ENCODE results near the gene NOVA2. TPM values are rescaled to one million over a fixed set of nuclear protein-coding genes. Genes with fewer than 3 reads are reported as not detected.

The NOVA2 gene
- 2.5 TPM for polyA plus RNA-seq
- long read RNA-seq, donor 1, full-length matches to known transcripts: 1 of 1 reads
- long read RNA-seq, donor 1, partial matches to known transcripts: 0 of 1 reads
- long read RNA-seq, donor 1, other reads (novel, unspliced or antisense): 0 of 1 reads
- long read RNA-seq, donor 2, full-length matches to known transcripts: 1 of 1 reads
- long read RNA-seq, donor 2, partial matches to known transcripts: 0 of 1 reads
- long read RNA-seq, donor 2, other reads (novel, unspliced or antisense): 0 of 1 reads
- long read RNA-seq, donor 3, partial matches to known transcripts: 6 of 11 reads
- long read RNA-seq, donor 3, other reads (novel, unspliced or antisense): 5 of 11 reads
- long read RNA-seq, donor 4: 0 reads
- long read RNA-seq, donor 5: 0 reads
- long read RNA-seq, donor 6: 0 reads
- long read RNA-seq, donor 7, full-length matches to known transcripts: 1 of 1 reads
- long read RNA-seq, donor 7, partial matches to known transcripts: 0 of 1 reads
- long read RNA-seq, donor 7, other reads (novel, unspliced or antisense): 0 of 1 reads
- long read RNA-seq, donor 8: 0 reads
- long read RNA-seq, donor 9: 0 reads
- long read RNA-seq, donor 10, full-length matches to known transcripts: 2 of 2 reads
- long read RNA-seq, donor 10, partial matches to known transcripts: 0 of 2 reads
- long read RNA-seq, donor 10, other reads (novel, unspliced or antisense): 0 of 2 reads
- long read RNA-seq, donor 11: 0 reads

- H3K27ac ChIP-seq (ENCODE audit: low read length): no peak within 1 kb of the TSS
- H3K27me3 ChIP-seq (ENCODE audit: control insufficient read depth, insufficient read depth, low read length): peaks cover 72% of the 10 kb centered on the region
- H3K4me1 ChIP-seq (ENCODE audit: control insufficient read depth, insufficient read depth, low read length): peaks cover 2% of the 10 kb centered on the region
- peaks cover 4% of the 10 kb centered on the region for H3K9me3 ChIP-seq (ENCODE audit: control insufficient read depth, low read depth, low read length)
- peak in 1 of 2 donors; percentile 40 for DNase-seq
- no CpG with 5 or more reads among the region's 58 CpGs for WGBS (ENCODE audit: insufficient coverage, low lambda C conversion rate)
- peak within 1 kb of the TSS; percentile 28 for H3K4me3 ChIP-seq (ENCODE audit: low read length)
- H3K36me3 ChIP-seq (ENCODE audit: control insufficient read depth, insufficient read depth, low read length): no peaks in the 10 kb centered on the region
These were observed at the start of gene NOVA2 for GRCh38 chr19:45973553-45974338. TSS of gene NOVA2 (minus strand) at chr19:45973865. CDS start at chr19:45973351, 514 bp downstream.

DNA sequence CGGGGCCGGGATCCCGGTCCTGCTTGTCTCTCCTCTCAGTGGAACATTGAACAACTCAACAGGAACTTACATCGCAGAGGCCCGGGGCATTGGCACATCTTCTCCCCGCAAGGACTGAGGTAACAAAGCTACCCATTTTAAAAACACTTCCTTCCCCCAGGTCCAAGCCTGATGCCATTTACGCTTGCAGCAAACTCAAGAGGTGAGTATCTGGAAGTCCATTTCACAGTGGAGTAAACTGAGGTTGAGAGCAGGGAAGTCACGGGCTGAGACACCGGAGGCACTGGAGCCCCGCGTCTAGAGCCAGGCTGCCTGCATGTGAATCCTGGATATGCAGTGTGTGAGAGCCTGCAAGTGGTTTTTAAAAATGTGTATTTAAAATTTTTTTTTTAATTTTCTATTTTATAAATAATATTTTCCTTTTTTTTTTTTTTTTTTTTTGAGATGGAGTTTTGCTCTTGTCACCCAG, 49.7 kb upstream of the NOVA2 start:
- H3K36me3 ChIP-seq (ENCODE audit: control insufficient read depth, insufficient read depth, low read length): no peaks in the 10 kb centered on the region
- H3K4me1 ChIP-seq (ENCODE audit: control insufficient read depth, insufficient read depth, low read length): no peaks in the 10 kb centered on the region
- peaks cover 25% of the 10 kb centered on the region for H3K27me3 ChIP-seq (ENCODE audit: control insufficient read depth, insufficient read depth, low read length)
- H3K9me3 ChIP-seq (ENCODE audit: control insufficient read depth, low read depth, low read length): peaks cover 4% of the 10 kb centered on the region
- WGBS (ENCODE audit: insufficient coverage, low lambda C conversion rate): 20% methylated on average over 2 of the region's 11 CpGs
- DNase-seq: no peak
- H3K4me3 ChIP-seq (ENCODE audit: low read length): no peak overlapping the region
- no peak overlapping the region for H3K27ac ChIP-seq (ENCODE audit: low read length)

- peaks cover 25% of the 10 kb centered on the region for H3K27me3 ChIP-seq (ENCODE audit: control insufficient read depth, insufficient read depth, low read length)
- no peak within 1 kb of the TSS for H3K4me3 ChIP-seq (ENCODE audit: low read length)
- H3K9me3 ChIP-seq (ENCODE audit: control insufficient read depth, low read depth, low read length): peaks cover 4% of the 10 kb centered on the region
- no peaks in the 10 kb centered on the region for H3K4me1 ChIP-seq (ENCODE audit: control insufficient read depth, insufficient read depth, low read length)
- H3K27ac ChIP-seq (ENCODE audit: low read length): no peak within 1 kb of the TSS
- whole genome bisulfite sequencing (ENCODE audit: insufficient coverage, low lambda C conversion rate): no CpG with 5 or more reads among the region's 47 CpGs
- H3K36me3 ChIP-seq (ENCODE audit: control insufficient read depth, insufficient read depth, low read length): peaks cover 4% of the 10 kb centered on the region
- no peak for DNase-seq
These were observed 49.0 kb upstream of the NOVA2 start, which contains the start of gene PGLYRP1 for GRCh38 chr19:46022431-46023310. TSS of gene PGLYRP1 (minus strand) at chr19:46023053. CDS start at chr19:46023021, 32 bp downstream.

- H3K9me3 ChIP-seq (ENCODE audit: control insufficient read depth, low read depth, low read length): peaks cover 4% of the 10 kb centered on the region
- WGBS (ENCODE audit: insufficient coverage, low lambda C conversion rate): no CpG with 5 or more reads among the region's 12 CpGs
- H3K4me3 ChIP-seq (ENCODE audit: low read length): no peak overlapping the region
- no peak for DNase-seq
- no peak overlapping the region for H3K27ac ChIP-seq (ENCODE audit: low read length)
- peaks cover 25% of the 10 kb centered on the region for H3K27me3 ChIP-seq (ENCODE audit: control insufficient read depth, insufficient read depth, low read length)
- H3K36me3 ChIP-seq (ENCODE audit: control insufficient read depth, insufficient read depth, low read length): peaks cover 4% of the 10 kb centered on the region
- no peaks in the 10 kb centered on the region for H3K4me1 ChIP-seq (ENCODE audit: control insufficient read depth, insufficient read depth, low read length)
These were observed 48.4 kb upstream of the NOVA2 start for GRCh38 chr19:46022061-46022430.

DNA sequence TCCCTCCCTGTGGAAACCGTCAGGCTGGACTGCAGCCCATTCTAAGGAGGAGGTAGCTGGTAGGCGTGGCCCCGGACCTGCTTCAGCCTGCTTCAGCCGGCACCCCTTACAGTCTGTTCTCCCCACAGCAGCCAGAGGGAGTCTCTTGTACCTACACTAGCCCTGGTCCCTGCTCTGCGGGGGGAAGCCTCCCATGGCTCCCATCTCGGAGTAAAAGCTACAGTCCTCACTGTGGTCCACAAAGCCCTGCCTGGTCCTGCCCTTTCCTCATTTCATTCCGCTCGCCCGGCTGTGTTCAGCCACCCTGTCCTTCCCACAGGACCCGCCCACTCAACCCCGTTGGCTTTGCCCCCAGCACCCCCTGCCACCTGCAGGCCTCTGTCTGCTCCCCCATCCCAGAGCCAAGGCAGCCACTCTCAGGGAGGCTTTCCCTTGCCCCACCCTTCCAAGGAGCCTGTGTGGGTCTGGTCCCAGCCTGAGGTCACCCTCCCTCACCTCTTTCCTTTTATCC, 47.9 kb upstream of the NOVA2 start:
- peaks cover 26% of the 10 kb centered on the region for H3K27me3 ChIP-seq (ENCODE audit: control insufficient read depth, insufficient read depth, low read length)
- WGBS (ENCODE audit: insufficient coverage, low lambda C conversion rate): no CpG with 5 or more reads among the region's 11 CpGs
- peaks cover 4% of the 10 kb centered on the region for H3K36me3 ChIP-seq (ENCODE audit: control insufficient read depth, insufficient read depth, low read length)
- no peaks in the 10 kb centered on the region for H3K4me1 ChIP-seq (ENCODE audit: control insufficient read depth, insufficient read depth, low read length)
- DNase-seq: no peak
- no peak overlapping the region for H3K4me3 ChIP-seq (ENCODE audit: low read length)
- H3K9me3 ChIP-seq (ENCODE audit: control insufficient read depth, low read depth, low read length): peaks cover 4% of the 10 kb centered on the region
- H3K27ac ChIP-seq (ENCODE audit: low read length): no peak overlapping the region

DNA sequence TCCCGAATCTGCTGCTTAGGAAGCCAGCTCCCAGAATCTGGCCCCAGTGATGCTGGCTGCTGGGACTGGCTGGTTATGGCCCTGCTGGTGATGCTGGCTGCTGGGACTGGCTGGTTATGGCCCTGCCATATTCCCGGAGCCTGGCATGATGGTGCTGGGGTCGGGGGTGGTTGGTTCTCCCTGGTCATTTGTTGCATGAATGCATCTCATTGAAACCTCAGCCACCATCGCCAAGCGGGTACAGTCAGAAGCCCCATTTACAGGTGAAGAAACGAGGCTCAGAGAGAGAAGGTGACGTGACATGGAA, 47.1 kb upstream of the NOVA2 start:
- Histone ChIP-seq H3K9me3 (ENCODE audit: control insufficient read depth, low read depth, low read length) (peaks cover 4% of the 10 kb centered on the region), H3K4me3 (ENCODE audit: low read length) (no peak overlapping the region), H3K27ac (ENCODE audit: low read length) (no peak overlapping the region), H3K36me3 (ENCODE audit: control insufficient read depth, insufficient read depth, low read length) (peaks cover 4% of the 10 kb centered on the region), H3K27me3 (ENCODE audit: control insufficient read depth, insufficient read depth, low read length) (peaks cover 33% of the 10 kb centered on the region), H3K4me1 (ENCODE audit: control insufficient read depth, insufficient read depth, low read length) (peaks cover 5% of the 10 kb centered on the region)
- DNase-seq: no peak
- no CpG with 5 or more reads among the region's 7 CpGs for WGBS (ENCODE audit: insufficient coverage, low lambda C conversion rate)

DNA sequence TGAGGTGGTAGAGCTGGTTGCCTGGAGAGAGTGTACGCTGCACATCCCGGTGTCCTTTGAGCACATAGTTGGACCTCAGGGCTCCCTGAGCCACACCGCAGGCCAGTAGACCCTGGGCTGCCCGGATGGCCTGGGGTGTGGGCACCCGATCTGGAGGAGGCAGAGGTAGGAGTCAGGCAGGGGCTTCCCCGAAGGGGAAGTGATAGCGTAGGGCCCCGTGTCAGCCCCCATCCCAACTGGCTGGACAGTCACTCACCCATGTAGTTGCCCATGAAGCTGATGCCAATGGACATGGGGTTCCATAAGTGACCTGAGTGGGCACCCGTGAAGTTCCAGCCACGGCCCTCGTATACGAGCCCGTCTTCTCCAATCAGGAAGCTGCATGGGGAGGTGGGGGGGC, 45.6 kb upstream of the NOVA2 start:
- Histone ChIP-seq H3K27me3 (ENCODE audit: control insufficient read depth, insufficient read depth, low read length) (peaks cover 46% of the 10 kb centered on the region), H3K4me1 (ENCODE audit: control insufficient read depth, insufficient read depth, low read length) (peaks cover 14% of the 10 kb centered on the region), H3K27ac (ENCODE audit: low read length) (no peak overlapping the region), H3K36me3 (ENCODE audit: control insufficient read depth, insufficient read depth, low read length) (peaks cover 4% of the 10 kb centered on the region), H3K4me3 (ENCODE audit: low read length) (no peak overlapping the region), H3K9me3 (ENCODE audit: control insufficient read depth, low read depth, low read length) (peaks cover 4% of the 10 kb centered on the region)
- no peak for DNase-seq
- no CpG with 5 or more reads among the region's 13 CpGs for WGBS (ENCODE audit: insufficient coverage, low lambda C conversion rate)

DNA sequence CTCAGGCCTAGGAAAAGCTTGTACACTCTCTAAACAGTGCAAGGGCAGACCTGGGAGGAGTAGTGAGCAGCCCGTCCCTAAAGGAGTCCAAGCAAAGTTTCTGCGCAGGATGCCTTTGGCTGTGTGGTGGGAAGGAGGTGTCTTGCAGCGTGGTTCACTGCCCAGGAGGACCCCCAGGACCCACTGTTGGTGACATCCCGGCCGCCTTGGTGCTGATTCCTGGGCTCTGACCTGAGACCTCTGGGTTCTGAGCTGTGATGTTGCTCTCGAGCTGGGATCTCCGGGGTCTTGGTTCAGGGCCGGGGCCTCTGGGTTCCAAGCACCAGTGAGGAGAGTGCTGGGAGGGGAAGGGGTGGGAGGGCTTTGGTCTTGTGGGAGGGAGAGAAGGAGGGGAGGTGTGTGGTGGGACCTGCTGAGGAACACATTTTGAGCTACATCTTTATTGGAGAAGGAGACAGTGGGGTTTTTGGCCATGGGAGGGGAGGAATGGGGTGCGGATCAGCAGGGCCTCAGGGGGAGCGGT, 45.1 kb upstream of the NOVA2 start:
- no peak overlapping the region for H3K27ac ChIP-seq (ENCODE audit: low read length)
- H3K27me3 ChIP-seq (ENCODE audit: control insufficient read depth, insufficient read depth, low read length): peaks cover 46% of the 10 kb centered on the region
- peaks cover 4% of the 10 kb centered on the region for H3K9me3 ChIP-seq (ENCODE audit: control insufficient read depth, low read depth, low read length)
- H3K4me1 ChIP-seq (ENCODE audit: control insufficient read depth, insufficient read depth, low read length): peaks cover 14% of the 10 kb centered on the region
- DNase-seq: no peak
- peaks cover 4% of the 10 kb centered on the region for H3K36me3 ChIP-seq (ENCODE audit: control insufficient read depth, insufficient read depth, low read length)
- H3K4me3 ChIP-seq (ENCODE audit: low read length): no peak overlapping the region
- WGBS (ENCODE audit: insufficient coverage, low lambda C conversion rate): no CpG with 5 or more reads among the region's 10 CpGs

- Histone ChIP-seq H3K9me3 (ENCODE audit: control insufficient read depth, low read depth, low read length) (peaks cover 4% of the 10 kb centered on the region), H3K4me1 (ENCODE audit: control insufficient read depth, insufficient read depth, low read length) (peaks cover 14% of the 10 kb centered on the region), H3K4me3 (ENCODE audit: low read length) (no peak overlapping the region), H3K27me3 (ENCODE audit: control insufficient read depth, insufficient read depth, low read length) (peaks cover 45% of the 10 kb centered on the region), H3K36me3 (ENCODE audit: control insufficient read depth, insufficient read depth, low read length) (peaks cover 4% of the 10 kb centered on the region), H3K27ac (ENCODE audit: low read length) (no peak overlapping the region)
- no CpG with 5 or more reads among the region's 15 CpGs for WGBS (ENCODE audit: insufficient coverage, low lambda C conversion rate)
- DNase-seq: no peak
These were observed 44.4 kb upstream of the NOVA2 start for GRCh38 chr19:46017874-46018675.
